A549 (cell line): ENCODE data around the gene TRA2B. TPM values are rescaled to one million over a fixed set of nuclear protein-coding genes. Genes with fewer than 3 reads are reported as not detected.
A peak's percentile ranks its signal among the peaks of the same experiment; 100 is the strongest.

ENCODE experiments used
- ATAC-seq, 2 experiments: fragments of 200-7000 bp in 1 of 2; fragments of >200 bp in 1 of 2; cut with Nextera tagmentation in 1 of 2; cut with Tn5 transposase in 1 of 2; 3 replicates each; pipeline versions ENCODE4 v1.8.0 to v1.9.1; 2018 to 2020; ENCODE audit warnings: mild to moderate bottlenecking in 1 of 2, moderate library complexity in 1 of 2
- CTCF ChIA-PET: fragments of 300-600 bp; sonication (Branson Sonifier 250); formaldehyde crosslinking; extraction: SDS; loops from one replicate; lab custom pipeline; 2021; ENCODE audit warnings: antibody characterized with exemption, inconsistent platforms; lab: Yijun Ruan, JAX
- POLR2A ChIA-PET: fragments of 350-600 bp; formaldehyde crosslinking; extraction: SDS; loops from one replicate; lab custom pipeline; 2021; ENCODE audit warnings: antibody characterized with exemption, inconsistent platforms; lab: Yijun Ruan, JAX
- DNase-seq, 2 experiments: peaks; one replicate each; pipeline versions ENCODE4 v3.0.0 to v3.0.0-alpha.2; 2011 to 2016; ENCODE audit warnings: low read depth in 1 of 2, low spot score in 1 of 2
- FAIRE-seq: peaks from 2 replicates; lab custom pipeline; 2011; peaks lifted over from hg19 to GRCh38; lab: Jason Lieb, UNC
- H3K27ac ChIP-seq, 2 experiments: fragments of >200 bp; sonication (Bioruptor Twin); formaldehyde crosslinking; 3 replicates each; pipeline ENCODE4 v1.5.1; 2016 to 2017
- H3K4me1 ChIP-seq: fragments of >200 bp; sonication (Bioruptor Twin); formaldehyde crosslinking; 3 replicates; pipeline ENCODE4 v1.6.1; 2016
- H3K4me2 ChIP-seq: fragments of >200 bp; sonication (Bioruptor Twin); formaldehyde crosslinking; 3 replicates; pipeline ENCODE4 v1.6.1; 2016
- H3K4me3 ChIP-seq: fragments of >200 bp; sonication (Bioruptor Twin); formaldehyde crosslinking; 3 replicates; pipeline ENCODE4 v1.5.1; 2016
- H3K9me3 ChIP-seq: fragments of >200 bp; sonication (Bioruptor Twin); formaldehyde crosslinking; 3 replicates; pipeline ENCODE4 v1.6.1; 2016
- ATOH8 ChIP-seq: fragments of 250-450 bp; sonication (Bioruptor Pico); IDR thresholded peaks from 2 replicates; pipeline ENCODE4 v1.5.0; 2020; ENCODE audit warnings: low read depth, mild to moderate bottlenecking, moderate library complexity
- BCL3 ChIP-seq: fragments of >200 bp; sonication (Bioruptor Twin); formaldehyde crosslinking; IDR thresholded peaks from 3 replicates; pipeline ENCODE4 v1.6.1; 2016
- CHD4 ChIP-seq: fragments of 200-600 bp; sonication (generic); IDR thresholded peaks from 2 replicates; pipeline ENCODE4 v1.6.1; 2016; ENCODE audit warnings: antibody characterized with exemption, mild to moderate bottlenecking, borderline replicate concordance
- E2F6 ChIP-seq: IDR thresholded peaks from 2 replicates; pipeline ENCODE4 v1.6.1; 2012; ENCODE audit warnings: low read depth, borderline replicate concordance
- EP300 ChIP-seq, 2 experiments: fragments of >200 bp; sonication (Bioruptor Twin); formaldehyde crosslinking; IDR thresholded peaks; 2 replicates in 1 of 2; 3 replicates in 1 of 2; pipeline ENCODE4 v1.6.1; 2016 to 2017
- ESRRA ChIP-seq: fragments of 150-350 bp; IDR thresholded peaks from 2 replicates; pipeline ENCODE4 v1.6.1; 2014; ENCODE audit warnings: mild to moderate bottlenecking, low read length, borderline replicate concordance
- FOSB ChIP-seq: fragments of 250-450 bp; sonication (Bioruptor Pico); IDR thresholded peaks from 2 replicates; pipeline ENCODE4 v1.5.0; 2020; ENCODE audit warnings: mild to moderate bottlenecking, moderate library complexity
- FOSL2 ChIP-seq, 2 experiments: fragments of 450-650 bp in 1 of 2; fragments of >200 bp in 1 of 2; sonication (Bioruptor Twin) in 1 of 2; formaldehyde crosslinking; IDR thresholded peaks; 2 replicates each; pipeline versions ENCODE4 v1.5.0 to v1.6.1; 2016 to 2020; ENCODE audit warnings: mild to moderate bottlenecking in 1 of 2, moderate library complexity in 1 of 2
- FOXS1 ChIP-seq: fragments of 250-450 bp; sonication (Bioruptor Pico); IDR thresholded peaks from 2 replicates; pipeline ENCODE4 v1.5.0; 2020; ENCODE audit warnings: mild to moderate bottlenecking, moderate library complexity
- HDAC2 ChIP-seq: fragments of 200-600 bp; sonication (generic); IDR thresholded peaks from 2 replicates; pipeline ENCODE4 v1.6.1; 2016
- HES2 ChIP-seq: fragments of >200 bp; sonication (Bioruptor Twin); formaldehyde crosslinking; IDR thresholded peaks from 2 replicates; pipeline ENCODE4 v1.6.1; 2016
- HOXA7 ChIP-seq: fragments of 250-450 bp; sonication (Bioruptor Pico); IDR thresholded peaks from 2 replicates; pipeline ENCODE4 v1.5.0; 2020; ENCODE audit warnings: mild to moderate bottlenecking, moderate library complexity
- JUNB ChIP-seq: fragments of >200 bp; sonication (Bioruptor Twin); formaldehyde crosslinking; IDR thresholded peaks from 2 replicates; pipeline ENCODE4 v1.6.1; 2016
- MAFK ChIP-seq: fragments of 450-650 bp; IDR thresholded peaks from 2 replicates; pipeline ENCODE4 v1.6.1; 2014; ENCODE audit not compliant: partially characterized antibody
- MAX ChIP-seq: IDR thresholded peaks from 2 replicates; pipeline ENCODE4 v1.6.1; 2012
- MYC ChIP-seq: IDR thresholded peaks from 2 replicates; pipeline ENCODE4 v1.6.1; 2012; ENCODE audit warnings: mild to moderate bottlenecking, inconsistent platforms, low read length, improper control_type of control experiment, borderline replicate concordance
- NR3C1 ChIP-seq: fragments of >200 bp; sonication (Bioruptor Twin); formaldehyde crosslinking; IDR thresholded peaks from 3 replicates; pipeline ENCODE4 v1.6.1; 2017
- PBX3 ChIP-seq: IDR thresholded peaks from 2 replicates; pipeline ENCODE4 v1.6.1; 2012
- PHF8 ChIP-seq: fragments of 200-600 bp; sonication (generic); IDR thresholded peaks from 2 replicates; pipeline ENCODE4 v1.6.1; 2016; ENCODE audit warnings: low read depth, mild to moderate bottlenecking, antibody characterized with exemption, moderate library complexity, borderline replicate concordance
- RAD21 ChIP-seq, 2 experiments: fragments of >200 bp in 1 of 2; sonication (Bioruptor Twin) in 1 of 2; formaldehyde crosslinking in 1 of 2; IDR thresholded peaks in 1 of 2; conservative IDR thresholded peaks in 1 of 2; 2 replicates in 1 of 2; 3 replicates in 1 of 2; pipeline ENCODE4 v1.6.1; 2012 to 2018; ENCODE audit warnings: inconsistent platforms in 1 of 2
- REST ChIP-seq: fragments of 200-600 bp; sonication (generic); IDR thresholded peaks from 2 replicates; pipeline ENCODE4 v1.6.1; 2016; ENCODE audit warnings: antibody characterized with exemption, mild to moderate bottlenecking, moderate library complexity
- ZC3H11A ChIP-seq: fragments of 450-650 bp; IDR thresholded peaks from 2 replicates; pipeline ENCODE4 v1.6.1; 2014; ENCODE audit warnings: antibody characterized with exemption, mild to moderate bottlenecking
- ZFP36 ChIP-seq: fragments of 450-650 bp; IDR thresholded peaks from 2 replicates; pipeline ENCODE4 v1.6.1; 2014; ENCODE audit warnings: borderline replicate concordance; ENCODE audit not compliant: partially characterized antibody
- ZNF302 ChIP-seq: fragments of 250-450 bp; sonication (Bioruptor Pico); IDR thresholded peaks from 2 replicates; pipeline ENCODE4 v1.9.0; 2021; ENCODE audit warnings: inconsistent platforms, mild to moderate bottlenecking, moderate library complexity
- ZSCAN20 ChIP-seq: fragments of 250-450 bp; sonication (Bioruptor Pico); IDR thresholded peaks from 2 replicates; pipeline ENCODE4 v1.8.0; 2022; ENCODE audit warnings: mild to moderate bottlenecking, moderate library complexity
- WGBS: methylation state at CpG from one replicate; pipeline ENCODE4 v1.1.6; 2017; ENCODE audit errors: missing lambda C conversion rate; 5-methylcytosine and 5-hydroxymethylcytosine counted together
- polyA plus RNA-seq, 4 experiments: library from polyadenylated mRNA; depleted of rRNA in 3 of 4; stranded (reverse); fragments of >200 nt; fragmentation: RNase III in 1 of 4; extraction: RNeasy Plus Mini Kit Qiagen cat#74134 plus additional on column Dnase treatment in 1 of 4; gene quantifications; 2 replicates in 3 of 4; 3 replicates in 1 of 4; pipeline ENCODE4 v1.2.3, GENCODE V29; 2011 to 2017

Gene TRA2B
- polyA plus RNA-seq, 2 of the 4 experiments (the other 2 are of a cell fraction): 193 to 273 TPM

GRCh38 chr3:185948292-185948691 lies 10.5 kb upstream of the TRA2B start:
- 42% methylated on average over 3 of the region's 3 CpGs for WGBS
- ATAC-seq (peak in 1 of 2 experiments; percentile 35; a peak in 1 of 6 replicates), DNase-seq (no peak)

GRCh38 chr3:185943760-185944106 lies 5.9 kb upstream of the TRA2B start:
- CTCF ChIA-PET: interaction anchor here (0.7 to 3.0 kb wide), 40 partner anchors 8 to 839 kb away, joined by 3 to 158 read pairs (median 4); partner anchors contain the start of genes EIF4A2 and SENP2
- FAIRE-seq (no peak), DNase-seq (no peak), ATAC-seq (peak; percentile 59 to 67)
- no peaks in the 10 kb centered on the region for H3K9me3 ChIP-seq
- H3K4me3 ChIP-seq: no peak overlapping the region
- peak overlapping the region; percentile 67 for H3K4me2 ChIP-seq
- no peak overlapping the region; a peak in 1 of 6 replicates for H3K27ac ChIP-seq
- TF ChIP-seq PBX3 (no peak), ESRRA (no peak), ATOH8 (CRISPR knock-in tag) (no peak), E2F6 (no peak), MAX (no peak), HOXA7 (CRISPR knock-in tag) (no peak), NR3C1 (no peak), ZSCAN20 (CRISPR knock-in tag) (no peak), JUNB (no peak), MYC (no peak), PHF8 (no peak), EP300 (IDR thresholded peaks at IDR 0.05) (no peak), ZFP36 (no peak), ZNF302 (CRISPR knock-in tag) (no peak), HDAC2 (no peak), MAFK (no peak), CHD4 (no peak), RAD21 (conservative IDR thresholded peaks at IDR 0.05 in 1 of 2, IDR thresholded peaks at IDR 0.05 in 1 of 2) (no peak; a peak in 1 of 5 replicates)
- 15% methylated on average over 3 of the region's 3 CpGs for WGBS
- H3K4me1 ChIP-seq: peaks cover 6% of the 10 kb centered on the region
- POLR2A ChIA-PET: interaction anchor here (1.1 to 1.6 kb wide), 3 partner anchors 17 to 23 kb away, joined by 3 to 7 read pairs (median 6); no protein-coding TSS in a partner anchor

More at GRCh38 chr3:185948292-185948691, 10.5 kb upstream of the TRA2B start:
- no peaks in the 10 kb centered on the region for H3K9me3 ChIP-seq
- no peak overlapping the region for H3K27ac ChIP-seq
- peaks cover 5% of the 10 kb centered on the region for H3K4me1 ChIP-seq
- TF ChIP-seq ZC3H11A (no peak), REST (no peak), BCL3 (no peak), JUNB (no peak), FOSL2 (IDR thresholded peaks at IDR 0.05) (no peak), FOSL2 (CRISPR knock-in tag; IDR thresholded peaks at IDR 0.05) (no peak), FOXS1 (CRISPR knock-in tag) (no peak), HES2 (no peak), FOSB (no peak)
- TF ChIP-seq, all 56 proteins: peak for 0
- POLR2A ChIA-PET: no interaction called here
- no peak for FAIRE-seq
- Histone ChIP-seq H3K4me2 (no peak overlapping the region), H3K4me3 (no peak overlapping the region)
- CTCF ChIA-PET: no interaction called here
